Measurements from ENCODE around the gene CASP9.

The CASP9 gene

GRCh38 chr1:15543251-15543588, 19.2 kb upstream of the CASP9 start:
- Histone ChIP-seq H3K27ac (ENCODE audit: low read depth, low read length) (no peak overlapping the region), H3K4me3 (ENCODE audit: low read length) (no peak overlapping the region), H3K36me3 (ENCODE audit: control insufficient read depth, insufficient read depth, low read length) (peaks cover 39% of the 10 kb centered on the region), H3K9ac (ENCODE audit: low read length) (no peak overlapping the region), H3K27me3 (ENCODE audit: control insufficient read depth, insufficient read depth, low read length) (no peaks in the 10 kb centered on the region), H3K4me1 (ENCODE audit: control insufficient read depth, insufficient read depth, low read length) (no peaks in the 10 kb centered on the region)

GRCh38 chr1:15542388-15543250, 18.6 kb upstream of the CASP9 start:
- H3K9ac ChIP-seq (ENCODE audit: low read length): no peak overlapping the region
- H3K27me3 ChIP-seq (ENCODE audit: control insufficient read depth, insufficient read depth, low read length): no peaks in the 10 kb centered on the region
- no peak overlapping the region for H3K4me3 ChIP-seq (ENCODE audit: low read length)
- H3K27ac ChIP-seq (ENCODE audit: low read depth, low read length): no peak overlapping the region
- H3K36me3 ChIP-seq (ENCODE audit: control insufficient read depth, insufficient read depth, low read length): peaks cover 33% of the 10 kb centered on the region
- no peaks in the 10 kb centered on the region for H3K4me1 ChIP-seq (ENCODE audit: control insufficient read depth, insufficient read depth, low read length)

GRCh38 chr1:15541231-15541792, 17.3 kb upstream of the CASP9 start:
- Histone ChIP-seq H3K9ac (ENCODE audit: low read length) (no peak overlapping the region), H3K27me3 (ENCODE audit: control insufficient read depth, insufficient read depth, low read length) (no peaks in the 10 kb centered on the region), H3K27ac (ENCODE audit: low read depth, low read length) (no peak overlapping the region), H3K4me3 (ENCODE audit: low read length) (no peak overlapping the region), H3K4me1 (ENCODE audit: control insufficient read depth, insufficient read depth, low read length) (no peaks in the 10 kb centered on the region), H3K36me3 (ENCODE audit: control insufficient read depth, insufficient read depth, low read length) (peaks cover 27% of the 10 kb centered on the region)

- H3K9ac ChIP-seq (ENCODE audit: low read length): no peak overlapping the region
- H3K27me3 ChIP-seq (ENCODE audit: control insufficient read depth, insufficient read depth, low read length): no peaks in the 10 kb centered on the region
- no peak overlapping the region for H3K4me3 ChIP-seq (ENCODE audit: low read length)
- no peak overlapping the region for H3K27ac ChIP-seq (ENCODE audit: low read depth, low read length)
- no peaks in the 10 kb centered on the region for H3K4me1 ChIP-seq (ENCODE audit: control insufficient read depth, insufficient read depth, low read length)
- peaks cover 20% of the 10 kb centered on the region for H3K36me3 ChIP-seq (ENCODE audit: control insufficient read depth, insufficient read depth, low read length)
These were observed 16.2 kb upstream of the CASP9 start for GRCh38 chr1:15540186-15540585.

GRCh38 chr1:15538771-15539170, 14.8 kb upstream of the CASP9 start:
- Histone ChIP-seq H3K4me1 (ENCODE audit: control insufficient read depth, insufficient read depth, low read length) (no peaks in the 10 kb centered on the region), H3K27ac (ENCODE audit: low read depth, low read length) (no peak overlapping the region), H3K27me3 (ENCODE audit: control insufficient read depth, insufficient read depth, low read length) (no peaks in the 10 kb centered on the region), H3K9ac (ENCODE audit: low read length) (no peak overlapping the region), H3K4me3 (ENCODE audit: low read length) (no peak overlapping the region), H3K36me3 (ENCODE audit: control insufficient read depth, insufficient read depth, low read length) (peaks cover 20% of the 10 kb centered on the region)

GRCh38 chr1:15531682-15532081, 7.7 kb upstream of the CASP9 start:
- H3K9ac ChIP-seq (ENCODE audit: low read length): no peak overlapping the region
- H3K27ac ChIP-seq (ENCODE audit: low read depth, low read length): no peak overlapping the region
- peaks cover 8% of the 10 kb centered on the region for H3K4me1 ChIP-seq (ENCODE audit: control insufficient read depth, insufficient read depth, low read length)
- peaks cover 2% of the 10 kb centered on the region for H3K36me3 ChIP-seq (ENCODE audit: control insufficient read depth, insufficient read depth, low read length)
- H3K4me3 ChIP-seq (ENCODE audit: low read length): no peak overlapping the region
- H3K27me3 ChIP-seq (ENCODE audit: control insufficient read depth, insufficient read depth, low read length): no peaks in the 10 kb centered on the region

GRCh38 chr1:15531003-15531402, 7.0 kb upstream of the CASP9 start:
- H3K27me3 ChIP-seq (ENCODE audit: control insufficient read depth, insufficient read depth, low read length): no peaks in the 10 kb centered on the region
- no peak overlapping the region for H3K4me3 ChIP-seq (ENCODE audit: low read length)
- no peak overlapping the region for H3K27ac ChIP-seq (ENCODE audit: low read depth, low read length)
- no peak overlapping the region for H3K9ac ChIP-seq (ENCODE audit: low read length)
- H3K36me3 ChIP-seq (ENCODE audit: control insufficient read depth, insufficient read depth, low read length): peaks cover 2% of the 10 kb centered on the region
- peaks cover 11% of the 10 kb centered on the region for H3K4me1 ChIP-seq (ENCODE audit: control insufficient read depth, insufficient read depth, low read length)

- Histone ChIP-seq H3K4me1 (ENCODE audit: control insufficient read depth, insufficient read depth, low read length) (peaks cover 22% of the 10 kb centered on the region), H3K27me3 (ENCODE audit: control insufficient read depth, insufficient read depth, low read length) (no peaks in the 10 kb centered on the region), H3K27ac (ENCODE audit: low read depth, low read length) (peak within 1 kb of the TSS; percentile 100), H3K9ac (ENCODE audit: low read length) (peak within 1 kb of the TSS; percentile 92), H3K4me3 (ENCODE audit: low read length) (peak within 1 kb of the TSS; percentile 93), H3K36me3 (ENCODE audit: control insufficient read depth, insufficient read depth, low read length) (peaks cover 2% of the 10 kb centered on the region)
These were observed 2.7 kb upstream of the CASP9 start, which contains the start of gene DNAJC16 for GRCh38 chr1:15526490-15527339. TSS of gene DNAJC16 (plus strand) at chr1:15526848. CDS start at chr1:15529106, 2,258 bp downstream.

- Histone ChIP-seq H3K4me3 (ENCODE audit: low read length) (peak overlapping the region; percentile 82), H3K9ac (ENCODE audit: low read length) (no peak overlapping the region), H3K27ac (ENCODE audit: low read depth, low read length) (peak overlapping the region; percentile 100), H3K36me3 (ENCODE audit: control insufficient read depth, insufficient read depth, low read length) (peaks cover 2% of the 10 kb centered on the region), H3K27me3 (ENCODE audit: control insufficient read depth, insufficient read depth, low read length) (no peaks in the 10 kb centered on the region), H3K4me1 (ENCODE audit: control insufficient read depth, insufficient read depth, low read length) (peaks cover 22% of the 10 kb centered on the region)
These were observed 2.0 kb upstream of the CASP9 start for GRCh38 chr1:15526021-15526489.

- H3K27ac ChIP-seq (ENCODE audit: low read depth, low read length): peak overlapping the region; percentile 100
- H3K4me1 ChIP-seq (ENCODE audit: control insufficient read depth, insufficient read depth, low read length): peaks cover 22% of the 10 kb centered on the region
- peaks cover under 1% of the 10 kb centered on the region for H3K36me3 ChIP-seq (ENCODE audit: control insufficient read depth, insufficient read depth, low read length)
- peak overlapping the region; percentile 82 for H3K4me3 ChIP-seq (ENCODE audit: low read length)
- peak overlapping the region; percentile 35 for H3K9ac ChIP-seq (ENCODE audit: low read length)
- no peaks in the 10 kb centered on the region for H3K27me3 ChIP-seq (ENCODE audit: control insufficient read depth, insufficient read depth, low read length)
These were observed 1.3 kb upstream of the CASP9 start for GRCh38 chr1:15525050-15526020.

- H3K4me3 ChIP-seq (ENCODE audit: low read length): peak overlapping the region; percentile 74
- peaks cover 22% of the 10 kb centered on the region for H3K4me1 ChIP-seq (ENCODE audit: control insufficient read depth, insufficient read depth, low read length)
- no peak overlapping the region for H3K9ac ChIP-seq (ENCODE audit: low read length)
- H3K27ac ChIP-seq (ENCODE audit: low read depth, low read length): peak overlapping the region; percentile 100
- H3K36me3 ChIP-seq (ENCODE audit: control insufficient read depth, insufficient read depth, low read length): no peaks in the 10 kb centered on the region
- H3K27me3 ChIP-seq (ENCODE audit: control insufficient read depth, insufficient read depth, low read length): no peaks in the 10 kb centered on the region
These were observed 451 bp upstream of the CASP9 start for GRCh38 chr1:15524283-15525049.
